H1 (cell line): Measurements from ENCODE around the gene PURB.

Experiments
- TCF12 ChIP-seq: IDR thresholded peaks from 2 replicates; pipeline ENCODE4 v1.6.1; 2011; ENCODE audit warnings: low read depth, mild to moderate bottlenecking, low read length
- TF ChIP-seq, protein P1 (sequence below): IDR thresholded peaks from 2 replicates; pipeline ENCODE4 v1.6.1; 2011; ENCODE audit warnings: low read depth, mild to moderate bottlenecking, low read length; ENCODE audit not compliant: insufficient read depth

DNA sequence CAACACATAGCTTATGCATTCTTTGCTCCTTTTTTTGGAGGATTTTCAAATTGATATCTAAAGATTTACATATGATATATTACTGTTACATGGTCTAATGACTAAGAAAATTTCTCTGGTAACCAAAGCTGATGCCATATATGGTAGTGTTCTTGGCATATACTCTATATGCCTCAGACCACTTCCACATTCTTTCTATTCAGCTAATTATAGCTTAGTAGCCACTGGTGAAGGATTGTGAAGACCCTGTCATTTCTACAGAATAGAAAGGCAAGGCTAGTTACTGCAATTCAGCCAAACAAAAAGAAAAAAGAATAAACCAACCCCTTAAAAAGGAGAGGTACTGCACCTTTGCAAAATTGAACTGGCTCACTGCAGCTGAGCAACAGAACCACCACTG, 3.7 kb downstream of the PURB start:
- TF ChIP-seq TCF12 = no peak
- TF ChIP-seq, protein P1, sequence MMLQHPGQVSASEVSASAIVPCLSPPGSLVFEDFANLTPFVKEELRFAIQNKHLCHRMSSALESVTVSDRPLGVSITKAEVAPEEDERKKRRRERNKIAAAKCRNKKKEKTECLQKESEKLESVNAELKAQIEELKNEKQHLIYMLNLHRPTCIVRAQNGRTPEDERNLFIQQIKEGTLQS = no peak
